Measurements from ENCODE around the gene COLEC11.

- TF ChIP-seq, protein P1, sequence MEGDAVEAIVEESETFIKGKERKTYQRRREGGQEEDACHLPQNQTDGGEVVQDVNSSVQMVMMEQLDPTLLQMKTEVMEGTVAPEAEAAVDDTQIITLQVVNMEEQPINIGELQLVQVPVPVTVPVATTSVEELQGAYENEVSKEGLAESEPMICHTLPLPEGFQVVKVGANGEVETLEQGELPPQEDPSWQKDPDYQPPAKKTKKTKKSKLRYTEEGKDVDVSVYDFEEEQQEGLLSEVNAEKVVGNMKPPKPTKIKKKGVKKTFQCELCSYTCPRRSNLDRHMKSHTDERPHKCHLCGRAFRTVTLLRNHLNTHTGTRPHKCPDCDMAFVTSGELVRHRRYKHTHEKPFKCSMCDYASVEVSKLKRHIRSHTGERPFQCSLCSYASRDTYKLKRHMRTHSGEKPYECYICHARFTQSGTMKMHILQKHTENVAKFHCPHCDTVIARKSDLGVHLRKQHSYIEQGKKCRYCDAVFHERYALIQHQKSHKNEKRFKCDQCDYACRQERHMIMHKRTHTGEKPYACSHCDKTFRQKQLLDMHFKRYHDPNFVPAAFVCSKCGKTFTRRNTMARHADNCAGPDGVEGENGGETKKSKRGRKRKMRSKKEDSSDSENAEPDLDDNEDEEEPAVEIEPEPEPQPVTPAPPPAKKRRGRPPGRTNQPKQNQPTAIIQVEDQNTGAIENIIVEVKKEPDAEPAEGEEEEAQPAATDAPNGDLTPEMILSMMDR (IDR thresholded peaks at IDR 0.05), result no peak
- no peak for TF ChIP-seq POLR2A (IDR thresholded peaks at IDR 0.05)
Measured at GRCh38 chr2:3595404-3595803, 492 bp downstream of the COLEC11 start.
